Parathyroid adenoma (tissue), 2 donors: ENCODE data around the gene DNHD1.
A peak's percentile ranks its signal among the peaks of the same experiment; 100 is the strongest.

Experiments
- H2AFZ ChIP-seq: fragments of 300-600 bp; sonication (generic); one replicate; pipeline ENCODE4 v1.7.0; 2017; ENCODE audit warnings: antibody characterized with exemption, mild to moderate bottlenecking
- H3K27ac ChIP-seq: fragments of 300-600 bp; sonication (generic); one replicate; pipeline ENCODE4 v1.7.0; 2017
- H3K27me3 ChIP-seq: fragments of 300-600 bp; sonication (generic); one replicate; pipeline ENCODE4 v1.7.0; 2017; ENCODE audit warnings: low read length; ENCODE audit not compliant: control insufficient read depth, insufficient read depth
- H3K36me3 ChIP-seq: fragments of 300-600 bp; sonication (generic); one replicate; pipeline ENCODE4 v1.7.0; 2017; ENCODE audit warnings: low read length; ENCODE audit not compliant: control insufficient read depth, insufficient read depth
- H3K4me1 ChIP-seq: fragments of 300-600 bp; sonication (generic); one replicate; pipeline ENCODE4 v1.7.0; 2017; ENCODE audit warnings: control low read depth
- H3K4me2 ChIP-seq: fragments of 300-600 bp; sonication (generic); one replicate; pipeline ENCODE4 v1.7.0; 2017; ENCODE audit warnings: low read length
- H3K4me3 ChIP-seq: fragments of 300-600 bp; sonication (generic); one replicate; pipeline ENCODE4 v1.7.0; 2017; ENCODE audit warnings: low read depth, low read length
- H3K79me2 ChIP-seq: fragments of 300-600 bp; sonication (generic); one replicate; pipeline ENCODE4 v1.7.0; 2017; ENCODE audit warnings: control low read depth
- H3K9ac ChIP-seq: fragments of 300-600 bp; sonication (generic); one replicate; pipeline ENCODE4 v1.7.0; 2017; ENCODE audit warnings: mild to moderate bottlenecking
- H3K9me3 ChIP-seq: fragments of 300-600 bp; sonication (generic); one replicate; pipeline ENCODE4 v1.7.0; 2017; ENCODE audit warnings: low read length; ENCODE audit not compliant: control insufficient read depth
- TF ChIP-seq, protein P1 (sequence below): fragments of 300-600 bp; sonication (generic); IDR thresholded peaks from one replicate; pipeline ENCODE4 v1.7.0; 2017; ENCODE audit warnings: antibody characterized with exemption, mild to moderate bottlenecking
- donor health status: primary hyperparathyroidism.

The DNHD1 gene

DNA sequence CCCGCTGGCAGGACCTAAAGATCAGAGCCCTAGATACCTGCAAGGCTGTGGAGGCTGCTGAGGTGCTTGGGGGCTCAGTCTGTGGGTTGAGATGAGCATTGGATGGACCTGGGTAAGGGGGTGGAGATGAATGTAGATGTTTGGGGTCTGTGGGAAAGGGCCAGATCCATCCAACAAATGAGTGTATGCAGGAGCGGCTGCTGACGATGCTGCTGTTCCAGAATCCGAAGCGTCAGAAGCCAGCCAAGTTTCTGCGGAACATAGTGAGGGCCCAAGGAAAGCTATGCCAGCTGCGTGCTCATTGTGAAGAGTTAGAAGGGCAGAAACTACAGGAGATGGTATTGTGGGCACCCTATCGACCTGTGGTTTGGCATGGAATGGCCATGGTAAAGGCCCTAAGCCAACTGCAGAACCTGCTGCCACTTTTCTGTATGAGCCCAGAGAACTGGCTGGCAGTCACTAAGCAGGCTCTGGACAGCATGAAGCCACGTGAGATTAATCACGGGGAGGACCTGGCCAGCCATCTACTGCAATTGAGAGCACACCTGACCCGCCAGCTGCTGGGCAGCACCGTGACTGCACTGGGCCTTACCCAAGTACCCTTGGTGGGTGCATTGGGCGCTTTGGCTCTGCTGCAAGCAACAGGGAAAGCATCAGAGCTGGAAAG, 69.8 kb downstream of the DNHD1 start:
- TF ChIP-seq, protein P1, sequence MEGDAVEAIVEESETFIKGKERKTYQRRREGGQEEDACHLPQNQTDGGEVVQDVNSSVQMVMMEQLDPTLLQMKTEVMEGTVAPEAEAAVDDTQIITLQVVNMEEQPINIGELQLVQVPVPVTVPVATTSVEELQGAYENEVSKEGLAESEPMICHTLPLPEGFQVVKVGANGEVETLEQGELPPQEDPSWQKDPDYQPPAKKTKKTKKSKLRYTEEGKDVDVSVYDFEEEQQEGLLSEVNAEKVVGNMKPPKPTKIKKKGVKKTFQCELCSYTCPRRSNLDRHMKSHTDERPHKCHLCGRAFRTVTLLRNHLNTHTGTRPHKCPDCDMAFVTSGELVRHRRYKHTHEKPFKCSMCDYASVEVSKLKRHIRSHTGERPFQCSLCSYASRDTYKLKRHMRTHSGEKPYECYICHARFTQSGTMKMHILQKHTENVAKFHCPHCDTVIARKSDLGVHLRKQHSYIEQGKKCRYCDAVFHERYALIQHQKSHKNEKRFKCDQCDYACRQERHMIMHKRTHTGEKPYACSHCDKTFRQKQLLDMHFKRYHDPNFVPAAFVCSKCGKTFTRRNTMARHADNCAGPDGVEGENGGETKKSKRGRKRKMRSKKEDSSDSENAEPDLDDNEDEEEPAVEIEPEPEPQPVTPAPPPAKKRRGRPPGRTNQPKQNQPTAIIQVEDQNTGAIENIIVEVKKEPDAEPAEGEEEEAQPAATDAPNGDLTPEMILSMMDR = no peak
- H3K79me2 ChIP-seq = no peaks in the 10 kb centered on the region

DNA sequence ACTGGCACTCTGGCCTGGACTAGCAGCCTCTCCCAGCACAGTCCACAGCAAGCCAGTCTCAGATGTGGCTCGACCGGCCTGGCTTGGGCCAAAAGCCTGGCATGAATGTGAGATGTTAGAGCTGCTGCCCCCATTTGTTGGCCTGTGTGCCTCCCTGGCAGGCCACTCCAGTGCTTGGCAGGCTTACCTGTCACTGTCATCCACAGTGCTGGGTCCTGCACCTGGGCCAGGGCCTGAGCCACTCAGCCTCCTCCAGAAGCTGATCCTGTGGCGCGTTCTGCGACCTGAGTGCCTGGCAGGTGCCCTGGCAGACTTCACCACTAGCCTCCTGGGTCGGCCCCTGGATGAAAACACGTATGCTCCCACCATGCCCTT, 70.3 kb downstream of the DNHD1 start:
- Histone ChIP-seq H3K4me2 (no peak overlapping the region), H3K79me2 (no peaks in the 10 kb centered on the region), H3K27me3 (no peaks in the 10 kb centered on the region), H3K4me3 (no peak overlapping the region), H3K9me3 (no peaks in the 10 kb centered on the region), H2AFZ (no peak overlapping the region), H3K9ac (no peak overlapping the region), H3K36me3 (no peaks in the 10 kb centered on the region), H3K27ac (peak overlapping the region; percentile 87), H3K4me1 (peaks cover 37% of the 10 kb centered on the region)
- TF ChIP-seq, protein P1 = no peak

More for the DNA sequence above, 69.8 kb downstream of the DNHD1 start:
- H3K27me3 ChIP-seq = no peaks in the 10 kb centered on the region
- peaks cover 37% of the 10 kb centered on the region for H3K4me1 ChIP-seq
- H3K36me3 ChIP-seq = no peaks in the 10 kb centered on the region
- no peak overlapping the region for H3K4me2 ChIP-seq
- H3K9me3 ChIP-seq = no peaks in the 10 kb centered on the region
- no peak overlapping the region for H2AFZ ChIP-seq
- H3K4me3 ChIP-seq = no peak overlapping the region
- H3K27ac ChIP-seq = peak overlapping the region; percentile 87
- no peak overlapping the region for H3K9ac ChIP-seq

GRCh38 chr11:6568191-6568918, 71.3 kb downstream of the DNHD1 start:
- peak overlapping the region; percentile 87 for H3K27ac ChIP-seq
- H3K79me2 ChIP-seq = no peaks in the 10 kb centered on the region

DNA sequence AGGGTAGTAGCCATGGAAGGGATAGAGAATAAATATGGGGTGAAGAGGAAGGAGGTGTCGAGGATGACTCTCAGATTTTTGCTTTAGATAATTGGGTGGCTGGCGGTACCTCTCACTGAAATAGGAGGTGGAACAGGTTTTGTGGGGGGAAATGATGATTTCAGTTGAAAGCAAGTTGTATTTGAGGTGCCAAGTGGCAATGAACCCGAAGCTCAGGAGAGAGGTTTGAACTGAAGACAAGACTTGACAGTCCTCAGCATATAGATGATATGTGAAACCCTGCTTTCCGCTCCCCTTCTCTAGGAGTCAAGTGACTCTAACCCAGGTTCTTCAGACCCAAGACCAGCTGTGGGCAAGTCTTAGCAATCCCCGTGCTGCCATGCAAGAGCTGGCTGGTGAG, 72.6 kb downstream of the DNHD1 start:
- H3K36me3 ChIP-seq = no peaks in the 10 kb centered on the region
- H3K4me3 ChIP-seq = no peak overlapping the region
- H3K9ac ChIP-seq = no peak overlapping the region
- H3K27me3 ChIP-seq = no peaks in the 10 kb centered on the region
- TF ChIP-seq, protein P1 = no peak
- no peak overlapping the region for H3K27ac ChIP-seq
- no peaks in the 10 kb centered on the region for H3K9me3 ChIP-seq
- no peak overlapping the region for H2AFZ ChIP-seq
- H3K4me1 ChIP-seq = peaks cover 23% of the 10 kb centered on the region
- H3K4me2 ChIP-seq = no peak overlapping the region
- no peaks in the 10 kb centered on the region for H3K79me2 ChIP-seq

More at GRCh38 chr11:6568191-6568918, 71.3 kb downstream of the DNHD1 start:
- Histone ChIP-seq H3K4me1 (peaks cover 33% of the 10 kb centered on the region), H2AFZ (peak overlapping the region; percentile 35), H3K4me2 (peak overlapping the region; percentile 33), H3K4me3 (no peak overlapping the region), H3K36me3 (no peaks in the 10 kb centered on the region), H3K9me3 (no peaks in the 10 kb centered on the region), H3K9ac (no peak overlapping the region), H3K27me3 (no peaks in the 10 kb centered on the region)
- TF ChIP-seq, protein P1 = no peak
